Glomerular visceral epithelial cell (primary cell): ENCODE results near the gene HAUS6.
"Not testable (repeated sequence)": the region's sequence is repeated elsewhere in the genome, so short reads cannot be mapped to it uniquely, and the experiment has no call there.

Experiments
- DNase-seq: peaks from one replicate; pipeline ENCODE4 v3.0.0-alpha.2; 2016; ENCODE audit errors: extremely low spot score

The HAUS6 gene, protein sequence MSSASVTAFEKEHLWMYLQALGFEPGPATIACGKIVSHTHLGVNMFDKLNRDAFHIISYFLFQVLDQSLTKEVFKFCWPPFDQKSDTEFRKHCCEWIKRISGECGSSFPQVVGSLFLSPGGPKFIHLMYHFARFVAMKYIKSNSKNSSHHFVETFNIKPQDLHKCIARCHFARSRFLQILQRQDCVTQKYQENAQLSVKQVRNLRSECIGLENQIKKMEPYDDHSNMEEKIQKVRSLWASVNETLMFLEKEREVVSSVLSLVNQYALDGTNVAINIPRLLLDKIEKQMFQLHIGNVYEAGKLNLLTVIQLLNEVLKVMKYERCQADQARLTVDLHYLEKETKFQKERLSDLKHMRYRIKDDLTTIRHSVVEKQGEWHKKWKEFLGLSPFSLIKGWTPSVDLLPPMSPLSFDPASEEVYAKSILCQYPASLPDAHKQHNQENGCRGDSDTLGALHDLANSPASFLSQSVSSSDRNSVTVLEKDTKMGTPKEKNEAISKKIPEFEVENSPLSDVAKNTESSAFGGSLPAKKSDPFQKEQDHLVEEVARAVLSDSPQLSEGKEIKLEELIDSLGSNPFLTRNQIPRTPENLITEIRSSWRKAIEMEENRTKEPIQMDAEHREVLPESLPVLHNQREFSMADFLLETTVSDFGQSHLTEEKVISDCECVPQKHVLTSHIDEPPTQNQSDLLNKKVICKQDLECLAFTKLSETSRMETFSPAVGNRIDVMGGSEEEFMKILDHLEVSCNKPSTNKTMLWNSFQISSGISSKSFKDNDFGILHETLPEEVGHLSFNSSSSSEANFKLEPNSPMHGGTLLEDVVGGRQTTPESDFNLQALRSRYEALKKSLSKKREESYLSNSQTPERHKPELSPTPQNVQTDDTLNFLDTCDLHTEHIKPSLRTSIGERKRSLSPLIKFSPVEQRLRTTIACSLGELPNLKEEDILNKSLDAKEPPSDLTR

DNA sequence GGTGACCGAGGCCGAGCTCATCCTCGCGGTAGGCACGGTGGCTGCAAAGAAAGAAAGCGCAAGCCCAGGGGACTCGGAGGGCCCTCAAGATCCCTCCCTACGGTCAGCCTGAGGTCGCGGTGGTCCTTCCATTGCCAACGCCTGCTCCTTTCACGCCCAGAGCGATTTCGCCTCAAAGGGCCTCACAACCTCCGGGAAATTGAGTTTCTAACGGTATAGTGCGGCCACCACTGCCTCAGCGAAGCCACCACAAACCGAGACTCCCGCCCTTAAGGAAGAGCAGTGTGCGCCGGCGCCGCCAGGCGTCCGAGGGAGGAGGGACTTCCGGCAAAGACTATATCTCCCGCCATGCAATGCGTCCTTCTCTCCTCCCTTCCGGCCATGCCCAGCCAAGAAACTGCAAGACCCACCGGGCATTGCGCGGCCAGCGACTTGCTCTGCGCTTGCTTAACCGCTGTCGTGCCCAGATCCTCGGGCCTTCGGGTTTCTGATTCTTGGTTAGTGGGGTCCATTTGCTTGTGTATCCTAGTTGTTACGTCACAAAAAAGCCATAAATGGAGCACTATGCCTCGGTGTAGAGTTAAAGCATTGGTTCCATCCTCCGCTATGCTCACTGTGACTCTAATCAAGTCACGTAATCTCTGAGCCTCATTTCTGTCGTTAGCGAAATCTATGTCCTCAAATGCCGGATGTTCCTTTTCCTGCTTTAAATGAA lies at the start of gene HAUS6:
TSS of gene HAUS6 (minus strand) at position 274 of the 715 bp plus-strand sequence. CDS start at position 21, 253 bp downstream.
- peak; percentile 95 for DNase-seq

DNA sequence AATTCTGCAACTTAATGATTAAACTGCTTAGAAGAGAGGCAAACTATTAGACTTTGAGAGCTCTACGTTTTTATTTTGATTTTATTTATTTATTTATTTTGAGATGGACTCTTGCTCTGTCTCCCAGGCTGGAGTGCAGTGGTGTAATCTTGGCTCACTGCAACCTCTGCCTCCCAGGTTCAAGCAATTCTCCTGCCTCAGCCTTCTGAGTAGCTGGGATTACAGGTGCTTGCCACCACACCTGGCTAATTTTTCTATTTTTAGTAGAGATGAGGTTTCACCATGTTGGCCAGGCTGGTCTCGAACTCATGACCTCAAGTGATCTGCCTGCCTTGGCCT lies 49.4 kb upstream of the HAUS6 start:
- not testable (repeated sequence) for DNase-seq

DNA sequence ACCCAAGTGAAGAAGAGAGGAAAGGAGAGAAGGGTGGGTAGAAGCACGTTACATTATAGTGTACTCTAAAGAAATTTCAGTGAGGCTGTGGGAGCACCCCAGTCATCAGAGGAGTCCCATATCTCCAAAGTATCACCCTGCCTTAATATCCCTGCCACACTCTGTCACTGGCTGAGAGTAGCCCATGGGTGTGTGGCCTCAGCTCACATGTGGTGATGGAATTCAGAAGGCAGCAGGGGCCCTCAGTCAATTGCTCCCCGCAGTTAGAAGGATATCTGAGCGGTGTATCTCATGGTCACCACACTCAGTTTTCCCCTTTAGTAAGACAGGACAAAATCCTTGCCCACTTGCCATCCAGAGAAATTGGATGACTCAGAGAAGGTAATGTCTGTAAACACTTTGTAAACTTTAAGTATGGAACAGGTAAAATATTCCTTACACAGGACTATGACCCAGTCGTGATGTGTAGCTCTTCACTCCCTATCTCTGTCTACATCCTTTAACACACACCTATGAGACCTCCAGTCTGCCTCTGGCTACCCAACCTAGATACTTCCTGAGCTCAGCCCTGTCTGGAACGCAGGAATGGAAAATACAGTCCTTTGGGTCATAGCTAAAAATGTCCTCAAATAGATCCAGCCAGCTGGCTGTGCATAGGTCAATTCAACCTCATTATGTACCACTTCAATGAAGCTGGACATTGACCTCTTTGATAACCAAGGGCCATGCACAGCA lies 48.9 kb upstream of the HAUS6 start:
- no peak for DNase-seq

DNA sequence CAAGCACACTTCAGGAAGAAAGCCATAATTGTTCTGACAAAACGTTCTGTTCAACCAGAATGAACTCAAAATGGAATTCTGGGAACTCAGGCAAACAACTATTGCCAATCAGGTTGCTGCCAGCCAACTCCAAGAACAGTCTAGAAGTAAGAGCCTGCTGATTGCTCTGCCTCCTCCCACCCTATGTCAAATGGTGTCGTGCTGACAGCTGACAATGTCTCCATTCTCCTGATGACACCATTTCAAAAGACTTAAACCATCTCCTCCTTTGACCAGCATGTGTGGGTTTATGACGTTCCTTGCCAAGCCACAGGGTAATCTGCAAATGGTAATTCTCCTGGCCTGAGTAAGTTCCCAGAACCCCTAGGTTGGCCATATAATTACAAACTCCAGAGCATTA lies 46.5 kb upstream of the HAUS6 start:
- DNase-seq, result no peak

DNA sequence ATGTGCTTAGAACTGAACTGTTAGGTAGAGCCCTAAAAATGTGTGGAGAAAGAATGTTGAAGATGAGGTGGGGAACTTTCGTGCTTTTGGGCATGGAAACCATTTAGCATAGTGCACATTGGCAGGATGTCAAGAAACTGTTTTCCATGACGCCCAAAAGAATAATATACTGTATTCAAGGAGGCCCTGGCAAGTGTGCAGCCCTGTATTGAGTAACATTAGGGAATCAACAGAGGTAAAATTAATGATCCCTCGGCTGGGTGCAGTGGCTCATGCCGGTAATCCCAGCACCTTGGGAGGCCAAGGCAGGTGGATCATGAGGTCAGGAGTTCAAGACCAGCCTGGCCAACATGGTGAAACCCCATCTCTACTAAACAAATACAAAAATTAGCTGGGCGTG lies 45.5 kb upstream of the HAUS6 start:
- DNase-seq, result no peak

DNA sequence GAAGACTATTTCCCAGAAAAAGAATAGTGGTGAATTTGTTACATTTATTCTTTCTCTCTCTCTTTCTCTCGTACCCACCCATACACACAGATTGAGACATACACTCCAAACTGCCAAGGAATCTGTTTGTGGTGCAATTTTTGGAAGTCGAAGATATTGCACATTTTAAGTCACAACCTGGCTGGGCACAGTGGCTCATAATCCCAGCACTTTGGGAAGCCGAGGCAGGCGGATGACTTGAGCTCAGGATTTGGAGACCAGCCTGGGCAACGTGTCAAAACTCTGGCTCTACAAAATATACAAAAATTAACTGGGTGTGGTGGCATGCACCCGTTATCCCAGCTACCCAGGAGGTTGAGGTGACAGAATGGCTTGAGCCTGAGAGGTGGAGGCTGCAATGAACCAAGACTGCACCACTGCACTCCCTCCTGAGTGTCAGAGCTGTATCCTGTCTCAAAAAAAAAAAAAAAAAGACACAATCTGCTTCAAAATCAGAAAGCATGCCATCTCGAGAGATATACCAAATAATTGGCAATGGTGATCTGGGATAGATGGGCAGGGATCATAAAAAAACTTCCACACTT lies 43.8 kb upstream of the HAUS6 start:
- no peak for DNase-seq

DNA sequence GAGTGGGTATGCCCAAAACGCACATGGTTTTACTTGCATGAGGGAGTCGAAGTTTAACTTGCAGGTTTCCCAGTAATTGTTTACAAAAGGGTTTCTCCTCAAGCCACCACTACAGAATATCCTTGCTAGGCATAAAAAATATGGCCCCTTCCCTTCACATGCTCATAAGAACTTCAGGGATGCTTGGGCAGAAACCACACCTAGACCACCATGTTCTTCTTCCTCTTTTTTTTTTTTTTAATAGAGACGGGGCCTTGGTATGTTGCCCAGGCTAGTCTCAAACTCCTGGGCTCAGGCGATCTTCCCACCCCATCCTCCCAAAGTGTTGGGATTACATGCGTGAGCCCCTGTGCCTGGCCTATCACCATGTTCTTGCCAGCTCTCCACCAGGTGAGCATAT lies 43.2 kb upstream of the HAUS6 start:
- DNase-seq, result no peak

DNA sequence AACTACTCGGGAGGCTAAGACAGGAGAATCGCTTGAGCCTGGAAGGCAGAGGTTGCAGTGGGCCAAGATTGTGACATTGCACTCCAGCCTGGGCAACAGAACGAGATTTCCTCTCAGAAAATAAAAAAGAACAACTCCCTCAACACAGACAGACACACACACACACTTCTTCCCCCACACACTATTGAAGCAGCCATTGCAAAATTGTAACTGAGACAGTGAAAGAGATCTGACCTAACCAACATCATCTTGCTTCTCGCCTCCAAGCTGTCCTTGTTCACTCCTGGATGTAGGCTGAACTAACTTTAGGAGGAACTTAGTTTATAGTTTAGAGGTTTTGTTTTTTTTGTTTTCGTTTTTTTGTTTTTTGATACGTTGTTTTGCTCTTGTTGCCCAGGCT lies 37.6 kb upstream of the HAUS6 start:
- no peak for DNase-seq

DNA sequence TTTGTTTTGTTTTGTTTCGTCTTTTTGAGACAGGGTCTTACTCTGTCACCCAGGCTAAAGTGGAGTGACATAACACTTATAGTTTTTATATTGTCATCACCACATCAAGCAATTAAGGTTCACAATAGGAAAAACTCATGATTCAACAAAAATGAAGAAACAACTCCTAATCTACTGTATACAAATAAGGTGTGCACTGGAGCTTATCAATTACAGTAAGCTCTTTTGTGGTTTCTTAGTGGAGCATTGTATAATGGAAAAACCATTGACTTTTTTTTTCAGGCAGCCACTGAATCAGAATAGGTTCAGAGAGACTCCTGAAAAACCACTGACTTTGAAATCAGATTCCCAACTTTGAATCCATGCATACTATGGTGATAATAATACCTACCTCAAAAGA lies 35.4 kb upstream of the HAUS6 start:
- DNase-seq, result peak; percentile 30

DNA sequence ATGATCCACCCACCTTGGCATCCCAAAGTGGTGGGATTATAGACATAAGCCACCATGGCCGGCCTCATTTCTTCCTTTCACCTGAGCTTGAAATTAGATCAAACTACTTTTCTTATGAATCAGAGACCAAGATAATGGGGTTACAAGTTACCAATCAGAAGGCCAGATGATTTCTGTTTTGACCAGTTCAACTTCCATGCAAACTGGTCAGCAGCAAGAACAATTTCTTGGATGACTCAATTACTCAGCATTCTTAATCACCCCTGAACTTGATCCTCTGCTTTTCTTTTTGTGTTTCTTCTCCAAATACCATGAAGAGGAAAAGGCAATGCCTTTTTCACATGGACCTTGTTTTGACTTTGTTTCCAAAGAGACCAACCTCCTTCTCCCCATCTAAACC lies 34.6 kb upstream of the HAUS6 start:
- peak; percentile 36 for DNase-seq

DNA sequence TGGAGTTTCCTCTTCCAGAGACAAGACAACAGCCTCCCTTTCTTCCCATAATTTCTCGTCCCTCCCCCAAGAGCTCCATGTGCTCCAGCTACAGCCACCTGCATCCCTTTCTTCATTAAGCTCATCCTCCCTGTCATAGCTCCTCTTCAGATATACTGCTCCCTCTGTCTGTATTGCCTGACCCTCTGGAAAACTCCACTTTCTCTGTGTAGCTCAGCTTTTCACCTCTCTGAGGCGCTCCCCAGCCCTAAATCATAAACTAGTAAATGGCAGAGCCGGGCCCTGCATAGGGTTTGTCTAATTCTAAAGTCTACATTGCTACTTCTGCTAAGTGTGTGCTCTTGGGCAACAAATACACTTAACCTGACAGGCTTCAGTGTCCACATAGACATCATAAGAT lies 33.4 kb upstream of the HAUS6 start:
- DNase-seq, result no peak

DNA sequence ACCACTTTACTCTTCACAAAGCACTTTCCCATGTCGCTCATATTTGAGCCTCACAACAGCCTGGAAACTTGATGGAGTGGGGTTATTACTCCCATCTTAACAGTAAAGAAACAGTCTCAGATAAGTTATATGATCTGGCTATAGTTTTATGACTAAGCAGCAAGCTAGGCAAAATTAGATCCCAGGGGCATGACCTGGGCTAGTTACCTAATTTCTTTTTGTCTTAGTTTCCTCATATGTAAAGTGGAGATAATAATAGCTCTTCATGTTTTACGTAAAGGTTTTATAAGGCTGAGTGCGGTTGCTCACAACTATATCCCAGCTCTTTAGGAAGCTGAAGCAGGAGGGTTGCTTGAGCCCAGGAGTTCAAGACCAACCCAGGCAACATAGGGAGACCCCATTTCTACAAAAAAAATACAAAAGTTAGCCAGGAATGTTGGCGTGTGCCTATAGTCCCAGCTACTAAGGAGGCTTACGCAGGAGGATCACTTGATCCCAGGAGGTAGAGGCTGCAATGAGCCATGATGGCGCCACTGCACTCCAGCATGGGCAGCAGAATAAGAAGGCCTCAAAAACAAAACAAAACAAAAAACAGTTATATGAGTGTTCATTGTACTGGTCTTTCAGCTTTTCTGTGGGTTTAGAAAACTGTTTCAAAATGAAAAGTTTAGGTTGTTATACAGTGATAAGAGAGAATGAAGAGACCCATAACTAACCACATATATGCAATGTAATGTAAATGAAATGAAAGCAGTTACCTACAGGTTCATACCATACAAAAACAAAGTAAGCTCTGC lies 31.0 kb upstream of the HAUS6 start:
- DNase-seq, result no peak

DNA sequence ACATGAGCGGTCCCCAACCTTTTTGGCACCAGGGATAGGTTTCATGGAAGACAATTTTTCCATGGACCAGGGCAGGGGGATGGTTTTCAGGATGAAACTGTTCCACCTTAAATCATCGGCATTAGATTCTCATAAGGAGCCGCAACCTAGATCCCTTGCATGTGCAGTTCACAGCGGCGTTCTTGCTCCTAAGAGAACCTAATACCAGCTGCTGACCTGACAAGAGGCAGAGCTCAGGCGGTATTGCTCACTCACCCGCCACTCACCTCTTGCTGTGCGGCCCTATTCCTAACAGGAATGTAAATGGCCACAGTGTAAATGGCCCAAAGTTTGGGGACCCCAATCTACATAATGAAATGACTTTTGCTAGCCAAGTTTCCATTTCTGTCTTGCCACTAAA lies 27.7 kb upstream of the HAUS6 start:
- DNase-seq, result no peak

DNA sequence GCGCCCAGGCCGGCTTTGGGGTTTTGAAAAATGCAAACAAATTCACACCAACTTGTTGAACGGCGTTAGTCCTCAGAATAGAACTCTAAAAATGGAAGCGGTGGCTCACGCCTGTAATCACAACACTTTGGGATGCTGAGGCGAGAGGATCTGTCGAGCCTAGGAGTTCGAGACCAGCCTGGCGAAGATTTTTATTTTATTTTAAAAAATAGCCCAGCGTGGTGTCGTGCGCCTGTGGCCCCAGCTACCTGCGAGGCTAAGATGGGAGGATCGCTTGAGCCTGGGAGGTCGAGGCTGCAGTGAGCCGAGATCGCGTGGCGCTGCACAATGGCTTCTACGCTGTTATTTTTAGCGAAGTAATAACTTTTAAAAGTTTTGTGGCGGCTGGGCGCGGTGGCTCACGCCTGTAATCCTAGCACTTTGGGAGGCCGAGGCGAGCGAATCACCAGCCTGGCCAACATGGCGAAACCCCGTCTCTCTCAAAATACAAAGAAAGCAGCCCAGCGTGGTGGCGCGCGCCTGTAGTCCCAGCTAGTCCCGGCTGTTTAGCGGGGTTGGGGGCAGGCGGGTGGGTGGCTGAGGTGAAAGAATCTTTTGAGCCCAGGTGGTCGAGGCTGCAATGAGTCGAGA lies 25.3 kb upstream of the HAUS6 start:
- no peak for DNase-seq

DNA sequence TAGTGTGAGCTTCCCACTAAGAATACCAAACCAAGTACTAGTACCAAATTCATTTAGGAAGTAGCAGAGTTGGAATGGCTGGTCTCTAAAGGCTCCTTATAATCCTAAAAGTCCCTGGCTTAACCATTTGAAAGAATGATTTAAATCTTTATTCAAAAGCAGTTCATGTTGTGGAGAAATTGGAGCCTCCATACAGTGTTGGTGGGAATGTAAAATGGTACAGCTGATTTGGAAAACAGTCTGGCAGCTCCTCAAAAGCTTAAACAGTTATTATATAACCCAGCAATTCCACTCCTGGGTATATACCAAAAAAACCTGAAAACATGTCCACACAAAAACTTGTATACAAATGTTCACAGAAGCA lies 21.7 kb upstream of the HAUS6 start:
- DNase-seq, result no peak

DNA sequence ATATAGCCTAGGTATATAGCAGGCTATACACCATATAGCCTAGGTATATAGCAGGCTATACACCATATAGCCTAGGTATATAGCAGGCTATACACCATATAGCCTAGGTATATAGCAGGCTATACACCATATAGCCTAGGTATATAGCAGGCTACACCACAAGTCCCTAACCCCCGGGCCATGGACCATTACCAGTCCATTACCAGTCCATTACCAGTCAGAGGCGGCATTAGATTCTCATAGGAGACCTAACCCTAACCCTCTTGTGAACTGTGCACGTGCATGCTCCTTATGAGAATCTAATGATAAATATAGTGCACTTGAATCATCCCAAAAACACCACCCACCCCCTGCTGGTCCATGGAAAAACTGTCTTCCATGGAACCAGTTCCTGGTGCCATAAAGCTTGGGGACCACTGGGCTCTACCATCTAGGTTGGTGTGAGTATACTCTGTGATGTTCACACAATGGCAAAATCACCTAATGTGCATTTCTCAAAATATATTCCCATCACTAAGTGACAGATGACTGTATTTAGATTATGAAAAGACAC lies 19.9 kb upstream of the HAUS6 start:
- DNase-seq, result no peak

DNA sequence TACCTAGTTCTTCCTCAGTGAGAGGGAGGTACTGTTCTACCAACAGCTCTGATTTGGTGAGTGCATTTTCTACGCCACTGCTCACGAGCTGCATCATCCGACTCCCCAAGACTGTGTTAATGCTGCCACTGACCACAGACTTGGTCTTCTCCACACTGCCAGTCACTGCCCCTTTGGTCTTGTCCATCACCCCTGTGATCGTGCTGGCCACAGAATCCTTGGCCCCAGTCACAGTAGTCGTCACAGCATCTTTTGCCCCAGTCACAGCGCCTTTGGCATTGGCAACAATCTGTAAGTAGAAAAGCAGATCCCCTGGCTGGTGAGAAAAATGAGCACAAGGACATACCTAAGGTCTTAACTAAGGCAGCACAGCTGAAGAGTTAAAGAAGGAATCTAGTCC lies 18.2 kb upstream of the HAUS6 start:
- no peak for DNase-seq

DNA sequence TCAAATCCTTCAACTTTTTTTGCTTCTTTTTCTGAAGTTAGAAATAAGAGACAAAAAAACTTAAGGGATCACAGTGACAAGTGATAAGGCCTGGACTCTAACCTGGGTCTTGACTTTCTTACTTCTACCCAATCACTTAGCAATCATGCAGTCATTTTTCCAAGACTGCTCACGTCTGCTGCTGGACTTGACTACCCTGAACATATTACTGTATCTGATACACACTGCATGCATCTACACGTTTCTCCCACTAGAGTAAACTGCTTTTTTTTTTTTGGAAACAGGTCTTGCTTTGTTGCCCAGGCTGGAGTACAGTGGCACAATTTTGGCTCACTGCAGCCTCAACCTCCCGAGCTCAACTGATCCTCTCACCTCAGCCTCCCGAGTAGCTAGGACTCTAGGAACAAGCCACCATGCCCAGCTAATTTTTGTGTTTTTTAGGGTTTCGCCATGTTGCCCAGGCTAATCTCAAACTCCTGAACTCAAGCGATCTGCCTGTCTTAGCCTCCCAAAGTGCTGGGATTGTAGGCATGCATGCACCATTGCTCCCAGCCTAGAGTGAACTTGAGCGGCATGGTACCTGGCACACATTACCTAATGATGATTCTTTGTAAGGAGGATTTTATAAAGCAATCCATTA lies 17.2 kb upstream of the HAUS6 start:
- DNase-seq, result no peak

DNA sequence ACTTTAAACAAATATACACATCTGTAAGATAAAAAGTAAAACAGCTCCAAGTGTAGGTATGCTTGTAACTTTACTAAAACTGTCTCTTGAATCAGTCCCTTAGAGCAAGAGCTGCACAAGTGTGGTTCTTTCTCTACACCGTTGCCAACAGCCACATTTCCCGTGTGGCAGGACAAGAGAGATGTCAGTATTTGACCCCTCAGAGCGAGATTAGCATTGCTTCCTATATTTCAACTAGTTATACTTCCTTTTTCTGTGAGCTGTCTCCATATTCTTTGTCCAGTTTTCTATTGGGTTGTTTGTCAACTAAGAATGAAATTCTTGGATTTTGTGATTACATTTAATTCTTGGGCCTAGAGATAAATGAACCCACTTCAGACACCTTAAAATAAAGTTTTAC lies 16.5 kb upstream of the HAUS6 start:
- no peak for DNase-seq
